ENCODE results near the gene OR52L1. TPM values are rescaled to one million over a fixed set of nuclear protein-coding genes. Genes with fewer than 3 reads are reported as not detected.

OR52L1 gene
- total and polyA plus RNA-seq, 4 donors: 0.08 TPM; not detected in 3

GRCh38 chr11:5941951-5942350, 44.8 kb downstream of the OR52L1 start, which contains the start of gene OR56A3:
Gene OR56A3, plus strand, starts transcription at chr11:5942251. Its CDS starts 5,096 bp downstream, at chr11:5947347.
- Histone ChIP-seq H3K4me3 (ENCODE audit: low read depth in 1 of 3, low read length in 3 of 3) (no peak within 1 kb of the TSS), H3K4me1 (ENCODE audit: control insufficient read depth in 4 of 4, insufficient read depth in 4 of 4, low read length in 3 of 4) (no peaks in the 10 kb centered on the region), H3K9me3 (ENCODE audit: control insufficient read depth in 4 of 4, low read length in 3 of 4) (peaks cover 0 to 2% (median 0%) of the 10 kb centered on the region in 4 donors), H3K27ac (ENCODE audit: low read depth in 1 of 2, low read length in 2 of 2) (no peak within 1 kb of the TSS), H3K36me3 (ENCODE audit: control insufficient read depth in 4 of 4, insufficient read depth in 3 of 4, low read depth in 1 of 4, low read length in 3 of 4) (no peaks in the 10 kb centered on the region), H3K27me3 (ENCODE audit: control insufficient read depth in 4 of 4, insufficient read depth in 4 of 4, low read length in 3 of 4) (no peaks in the 10 kb centered on the region), H3K9ac (ENCODE audit: low read depth in 1 of 2, low read length in 2 of 2) (no peak within 1 kb of the TSS)
- DNase-seq (ENCODE audit: low spot score): no peak
- 72% methylated on average over 3 of the region's 3 CpGs for WGBS
- TF ChIP-seq FOXA1 (IDR thresholded peaks at IDR 0.05) (no peak), EGR1 (IDR thresholded peaks at IDR 0.05; ENCODE audit: low read depth in 2 of 2) (no peak), ATF3 (IDR thresholded peaks at IDR 0.05) (no peak), SP1 (IDR thresholded peaks at IDR 0.05) (no peak), NR2F2 (IDR thresholded peaks at IDR 0.05) (no peak), RXRA (IDR thresholded peaks at IDR 0.05) (no peak), JUND (IDR thresholded peaks at IDR 0.05) (no peak), TAF1 (conservative IDR thresholded peaks at IDR 0.05) (no peak), REST (IDR thresholded peaks at IDR 0.05) (no peak), CTCF (IDR thresholded peaks at IDR 0.05; ENCODE audit: low read depth, low read length, missing input control) (no peak), MAX (IDR thresholded peaks at IDR 0.05) (no peak)

GRCh38 chr11:5940748-5941147, 46.0 kb downstream of the OR52L1 start:
- no peak overlapping the region for H3K9ac ChIP-seq (ENCODE audit: low read depth in 1 of 2, low read length in 2 of 2)
- no peak overlapping the region for H3K4me3 ChIP-seq (ENCODE audit: low read depth in 1 of 3, low read length in 3 of 3)
- peaks cover 0 to 2% (median 0%) of the 10 kb centered on the region in 4 donors for H3K9me3 ChIP-seq (ENCODE audit: control insufficient read depth in 4 of 4, low read length in 3 of 4)
- WGBS: 99% methylated on average over 2 of the region's 2 CpGs
- no peaks in the 10 kb centered on the region for H3K4me1 ChIP-seq (ENCODE audit: control insufficient read depth in 4 of 4, insufficient read depth in 4 of 4, low read length in 3 of 4)
- no peak for DNase-seq (ENCODE audit: low spot score)
- peaks cover 0 to 2% (median 0%) of the 10 kb centered on the region in 4 donors for H3K27me3 ChIP-seq (ENCODE audit: control insufficient read depth in 4 of 4, insufficient read depth in 4 of 4, low read length in 3 of 4)
- H3K27ac ChIP-seq (ENCODE audit: low read depth in 1 of 2, low read length in 2 of 2): no peak overlapping the region
- H3K36me3 ChIP-seq (ENCODE audit: control insufficient read depth in 4 of 4, insufficient read depth in 3 of 4, low read depth in 1 of 4, low read length in 3 of 4): no peaks in the 10 kb centered on the region
- TF ChIP-seq YY1 (IDR thresholded peaks at IDR 0.05) (no peak), FOXA1 (IDR thresholded peaks at IDR 0.05) (no peak), JUND (IDR thresholded peaks at IDR 0.05) (no peak), HNF4A (conservative IDR thresholded peaks at IDR 0.05) (no peak), HNF4G (IDR thresholded peaks at IDR 0.05) (no peak), FOXA2 (IDR thresholded peaks at IDR 0.05) (no peak), GABPA (IDR thresholded peaks at IDR 0.05 in 1 of 2, conservative IDR thresholded peaks at IDR 0.05 in 1 of 2) (no peak), SP1 (IDR thresholded peaks at IDR 0.05) (no peak), TAF1 (conservative IDR thresholded peaks at IDR 0.05) (no peak), CTCF (IDR thresholded peaks at IDR 0.05; ENCODE audit: low read depth, low read length, missing input control) (no peak), NR2F2 (IDR thresholded peaks at IDR 0.05) (no peak), ATF3 (IDR thresholded peaks at IDR 0.05) (no peak), ZBTB33 (IDR thresholded peaks at IDR 0.05) (no peak), REST (IDR thresholded peaks at IDR 0.05) (no peak)
